SK-N-SH treated with all-trans-retinoic acid at 6 μM for 48 hours (cell line): ENCODE measurements around the gene FRAS1.

Experiments
- ARNTL ChIP-seq: fragments of 450-650 bp; formaldehyde crosslinking; IDR thresholded peaks from 2 replicates; pipeline ENCODE4 v1.5.0; 2020; ENCODE audit warnings: low read depth, mild to moderate bottlenecking, moderate library complexity, borderline replicate concordance
- BACH2 ChIP-seq: fragments of 250-450 bp; sonication (Bioruptor Pico); IDR thresholded peaks from 2 replicates; pipeline ENCODE4 v1.9.0; 2021; ENCODE audit warnings: mild to moderate bottlenecking, borderline replicate concordance
- ISL1 ChIP-seq: fragments of 250-450 bp; sonication (Bioruptor Pico); IDR thresholded peaks from 2 replicates; pipeline ENCODE4 v2.1.2; 2022; ENCODE audit warnings: mild to moderate bottlenecking, moderate library complexity
- TOX ChIP-seq: fragments of 250-450 bp; sonication (Bioruptor Pico); IDR thresholded peaks from 2 replicates; pipeline ENCODE4 v1.8.0; 2021; ENCODE audit warnings: mild to moderate bottlenecking, moderate library complexity, borderline replicate concordance
- ZC3H10 ChIP-seq: fragments of 250-450 bp; sonication (Bioruptor Pico); IDR thresholded peaks from 2 replicates; pipeline ENCODE4 v1.5.1; 2021; ENCODE audit warnings: mild to moderate bottlenecking, moderate library complexity
- ZFP3 ChIP-seq: fragments of 250-450 bp; sonication (Bioruptor Pico); IDR thresholded peaks from 2 replicates; pipeline ENCODE4 v1.5.0; 2020; ENCODE audit warnings: mild to moderate bottlenecking, moderate library complexity
- ZFP30 ChIP-seq: fragments of 450-650 bp; formaldehyde crosslinking; IDR thresholded peaks from 2 replicates; pipeline ENCODE4 v1.5.0; 2022; ENCODE audit warnings: mild to moderate bottlenecking, moderate library complexity
- ZNF8 ChIP-seq: fragments of 450-650 bp; formaldehyde crosslinking; IDR thresholded peaks from 2 replicates; pipeline ENCODE4 v1.5.0; 2020; ENCODE audit warnings: mild to moderate bottlenecking, moderate library complexity
- TF ChIP-seq, protein P1 (sequence below): fragments of 250-450 bp; sonication (Bioruptor Pico); IDR thresholded peaks from 2 replicates; pipeline ENCODE4 v1.5.1; 2020; ENCODE audit warnings: low read depth, mild to moderate bottlenecking, moderate library complexity
- TF ChIP-seq, protein P2 (sequence below): fragments of 250-450 bp; sonication (Bioruptor Pico); IDR thresholded peaks from 2 replicates; pipeline ENCODE4 v1.8.0; 2020; ENCODE audit warnings: mild to moderate bottlenecking, moderate library complexity, borderline replicate concordance
- TF ChIP-seq, protein P3 (sequence below): fragments of 250-450 bp; sonication (Bioruptor Pico); IDR thresholded peaks from 2 replicates; pipeline ENCODE4 v1.8.0; 2021; ENCODE audit warnings: low read depth, mild to moderate bottlenecking, moderate library complexity, borderline replicate concordance

DNA sequence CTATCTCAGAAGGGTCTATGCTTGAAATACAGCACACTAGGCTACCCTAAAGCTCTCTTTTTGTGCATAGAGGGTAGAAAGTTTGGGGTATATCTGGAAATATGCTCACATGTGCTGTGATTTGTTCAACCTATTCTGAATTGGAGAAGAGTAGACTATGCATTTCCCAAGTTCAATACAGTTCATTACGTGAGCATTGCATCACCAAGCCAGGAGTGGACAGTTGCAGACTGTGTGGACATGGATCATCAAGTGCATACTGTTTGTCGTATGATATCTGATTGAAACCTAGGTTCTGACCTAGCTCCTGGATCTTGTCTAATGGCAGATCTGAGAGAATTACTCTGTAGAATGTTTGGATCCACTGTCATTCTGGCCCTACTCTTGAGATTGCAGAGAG is 161.1 kb downstream of the FRAS1 start:
- TF ChIP-seq ISL1 (CRISPR knock-in tag) (no peak), ARNTL (CRISPR knock-in tag) (no peak), ZFP30 (no peak), TOX (CRISPR knock-in tag) (no peak), ZFP3 (CRISPR knock-in tag) (no peak), BACH2 (CRISPR knock-in tag) (no peak), ZNF8 (CRISPR knock-in tag) (no peak), ZC3H10 (CRISPR knock-in tag) (no peak)
- TF ChIP-seq, protein P1, sequence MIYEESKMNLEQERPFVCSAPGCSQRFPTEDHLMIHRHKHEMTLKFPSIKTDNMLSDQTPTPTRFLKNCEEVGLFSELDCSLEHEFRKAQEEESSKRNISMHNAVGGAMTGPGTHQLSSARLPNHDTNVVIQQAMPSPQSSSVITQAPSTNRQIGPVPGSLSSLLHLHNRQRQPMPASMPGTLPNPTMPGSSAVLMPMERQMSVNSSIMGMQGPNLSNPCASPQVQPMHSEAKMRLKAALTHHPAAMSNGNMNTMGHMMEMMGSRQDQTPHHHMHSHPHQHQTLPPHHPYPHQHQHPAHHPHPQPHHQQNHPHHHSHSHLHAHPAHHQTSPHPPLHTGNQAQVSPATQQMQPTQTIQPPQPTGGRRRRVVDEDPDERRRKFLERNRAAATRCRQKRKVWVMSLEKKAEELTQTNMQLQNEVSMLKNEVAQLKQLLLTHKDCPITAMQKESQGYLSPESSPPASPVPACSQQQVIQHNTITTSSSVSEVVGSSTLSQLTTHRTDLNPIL (CRISPR knock-in tag): no peak
- TF ChIP-seq, protein P2, sequence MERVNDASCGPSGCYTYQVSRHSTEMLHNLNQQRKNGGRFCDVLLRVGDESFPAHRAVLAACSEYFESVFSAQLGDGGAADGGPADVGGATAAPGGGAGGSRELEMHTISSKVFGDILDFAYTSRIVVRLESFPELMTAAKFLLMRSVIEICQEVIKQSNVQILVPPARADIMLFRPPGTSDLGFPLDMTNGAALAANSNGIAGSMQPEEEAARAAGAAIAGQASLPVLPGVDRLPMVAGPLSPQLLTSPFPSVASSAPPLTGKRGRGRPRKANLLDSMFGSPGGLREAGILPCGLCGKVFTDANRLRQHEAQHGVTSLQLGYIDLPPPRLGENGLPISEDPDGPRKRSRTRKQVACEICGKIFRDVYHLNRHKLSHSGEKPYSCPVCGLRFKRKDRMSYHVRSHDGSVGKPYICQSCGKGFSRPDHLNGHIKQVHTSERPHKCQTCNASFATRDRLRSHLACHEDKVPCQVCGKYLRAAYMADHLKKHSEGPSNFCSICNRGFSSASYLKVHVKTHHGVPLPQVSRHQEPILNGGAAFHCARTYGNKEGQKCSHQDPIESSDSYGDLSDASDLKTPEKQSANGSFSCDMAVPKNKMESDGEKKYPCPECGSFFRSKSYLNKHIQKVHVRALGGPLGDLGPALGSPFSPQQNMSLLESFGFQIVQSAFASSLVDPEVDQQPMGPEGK: no peak
- TF ChIP-seq, protein P3, sequence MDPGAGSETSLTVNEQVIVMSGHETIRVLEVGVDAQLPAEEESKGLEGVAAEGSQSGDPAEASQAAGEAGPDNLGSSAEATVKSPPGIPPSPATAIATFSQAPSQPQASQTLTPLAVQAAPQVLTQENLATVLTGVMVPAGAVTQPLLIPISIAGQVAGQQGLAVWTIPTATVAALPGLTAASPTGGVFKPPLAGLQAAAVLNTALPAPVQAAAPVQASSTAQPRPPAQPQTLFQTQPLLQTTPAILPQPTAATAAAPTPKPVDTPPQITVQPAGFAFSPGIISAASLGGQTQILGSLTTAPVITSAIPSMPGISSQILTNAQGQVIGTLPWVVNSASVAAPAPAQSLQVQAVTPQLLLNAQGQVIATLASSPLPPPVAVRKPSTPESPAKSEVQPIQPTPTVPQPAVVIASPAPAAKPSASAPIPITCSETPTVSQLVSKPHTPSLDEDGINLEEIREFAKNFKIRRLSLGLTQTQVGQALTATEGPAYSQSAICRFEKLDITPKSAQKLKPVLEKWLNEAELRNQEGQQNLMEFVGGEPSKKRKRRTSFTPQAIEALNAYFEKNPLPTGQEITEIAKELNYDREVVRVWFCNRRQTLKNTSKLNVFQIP: no peak
